Natural killer cell (primary cell): ENCODE measurements around the gene ZNF333. TPM values are rescaled to one million over a fixed set of nuclear protein-coding genes. Genes with fewer than 3 reads are reported as not detected.
"Not testable (repeated sequence)": the region's sequence is repeated elsewhere in the genome, so short reads cannot be mapped to it uniquely, and the experiment has no call there.

Experiments used
- ATAC-seq, 3 donors: fragments of 150-1000 bp in 2 of 3; fragments of 200-7000 bp in 1 of 3; cut with Tn5 transposase; 1 replicate in 1 of 3; 2 replicates in 2 of 3; pipeline ENCODE4 v1.10.0; 2021; ENCODE audit warnings: mild to moderate bottlenecking in 2 of 3, moderate library complexity in 2 of 3
- DNase-seq, 2 donors: peaks; one replicate each; pipeline versions ENCODE4 v3.0.0 to v3.0.0-alpha.2; 2013 to 2021; ENCODE audit warnings: mixed read lengths in 1 of 2
- H3K27ac ChIP-seq: one replicate; pipeline ENCODE4 v1.5.1; 2013; ENCODE audit warnings: mild to moderate bottlenecking, low read length
- H3K27me3 ChIP-seq: one replicate; pipeline ENCODE4 v1.6.1; 2013; ENCODE audit warnings: low read length; ENCODE audit not compliant: control insufficient read depth, insufficient read depth
- H3K36me3 ChIP-seq: one replicate; pipeline ENCODE4 v1.6.1; 2013; ENCODE audit warnings: low read length; ENCODE audit not compliant: control insufficient read depth, insufficient read depth
- H3K4me1 ChIP-seq: one replicate; pipeline ENCODE4 v1.6.1; 2013; ENCODE audit warnings: low read length; ENCODE audit not compliant: control insufficient read depth, insufficient read depth
- H3K4me3 ChIP-seq: one replicate; pipeline ENCODE4 v1.5.1; 2013; ENCODE audit warnings: low read length
- H3K9me3 ChIP-seq: one replicate; pipeline ENCODE4 v1.6.1; 2013; ENCODE audit warnings: low read length; ENCODE audit not compliant: control insufficient read depth, insufficient read depth
- H3K27ac Mint-ChIP-seq, 2 donors: one replicate each; pipeline ENCODE4 v1.8.0; 2022; ENCODE audit warnings: mild to moderate bottlenecking in 2 of 2, mixed read lengths in 2 of 2, moderate library complexity in 1 of 2
- H3K27me3 Mint-ChIP-seq, 2 donors: one replicate each; pipeline ENCODE4 v1.8.0; 2022; ENCODE audit warnings: low read depth in 2 of 2, mixed read lengths in 2 of 2
- H3K36me3 Mint-ChIP-seq: one replicate; pipeline ENCODE4 v1.8.0; 2022; ENCODE audit warnings: mixed read lengths
- H3K4me1 Mint-ChIP-seq, 2 donors: one replicate each; pipeline ENCODE4 v1.8.0; 2022; ENCODE audit warnings: mixed read lengths in 2 of 2
- H3K4me3 Mint-ChIP-seq: one replicate; pipeline ENCODE4 v1.8.0; 2022; ENCODE audit warnings: mild to moderate bottlenecking, moderate library complexity, mixed read lengths
- H3K9me3 Mint-ChIP-seq, 2 donors: one replicate each; pipeline ENCODE4 v1.8.0; 2022; ENCODE audit warnings: mixed read lengths in 2 of 2
- CTCF ChIP-seq: fragments of 200-600 bp; IDR thresholded peaks from one replicate; pipeline ENCODE4 v1.8.0; 2022; ENCODE audit warnings: antibody characterized with exemption
- WGBS: methylation state at CpG from one replicate; pipeline ENCODE4 v1.1.7; 2013; ENCODE audit warnings: missing lambda C conversion rate; ENCODE audit not compliant: insufficient coverage; 5-methylcytosine and 5-hydroxymethylcytosine counted together
- intact Hi-C: fragments of 100-400 bp; cut with micrococcal nuclease; formaldehyde crosslinking; loops from one replicate; pipeline ENCODE4 v1.14.2; 2022
- total RNA-seq, 4 donors: library from RNA; stranded (reverse); fragments of 120-200 nt in 1 of 4; gene quantifications; one replicate each; pipeline versions ENCODE4 v1.2.3 to v1.2.4, GENCODE V29; 2013 to 2022

Gene ZNF333
- total RNA-seq, 3 donors from 2014 or later (not counting 1 experiment from before 2014, with no cell fraction given) = 25.9 to 37.9 (median 31.6) TPM

GRCh38 chr19:14770944-14771839 lies 81.3 kb downstream of the ZNF333 start:
- no peak for TF ChIP-seq CTCF
- Histone ChIP-seq H3K9me3 (no peaks in the 10 kb centered on the region), H3K4me1 (peaks cover 13% of the 10 kb centered on the region), H3K36me3 (no peaks in the 10 kb centered on the region), H3K27ac (no peak overlapping the region), H3K4me3 (no peak overlapping the region), H3K27me3 (peaks cover 6% of the 10 kb centered on the region)
- Mint-ChIP-seq H3K4me1 (peaks cover 5 to 12% of the 10 kb centered on the region in 2 donors), H3K36me3 (no peaks in the 10 kb centered on the region), H3K4me3 (no peak overlapping the region), H3K9me3 (no peaks in the 10 kb centered on the region), H3K27ac (no peak overlapping the region), H3K27me3 (peaks cover 6 to 13% of the 10 kb centered on the region in 2 donors)
- DNase-seq (no peak), ATAC-seq (no peak)
- intact Hi-C loops = no loop called here
- 93% methylated on average over 11 of the region's 11 CpGs for WGBS

GRCh38 chr19:14772467-14772866 lies 82.6 kb downstream of the ZNF333 start:
- no peak overlapping the region for H3K27ac Mint-ChIP-seq

GRCh38 chr19:14772995-14773394 lies 83.1 kb downstream of the ZNF333 start:
- peaks cover 14 to 19% of the 10 kb centered on the region in 2 donors for H3K27me3 Mint-ChIP-seq
- TF ChIP-seq CTCF = no peak
- H3K9me3 Mint-ChIP-seq = no peaks in the 10 kb centered on the region
- no peak for DNase-seq
- Histone ChIP-seq H3K4me1 (peaks cover 23% of the 10 kb centered on the region), H3K9me3 (no peaks in the 10 kb centered on the region), H3K36me3 (no peaks in the 10 kb centered on the region), H3K27me3 (peaks cover 7% of the 10 kb centered on the region), H3K27ac (no peak overlapping the region), H3K4me3 (no peak overlapping the region)
- no peaks in the 10 kb centered on the region for H3K36me3 Mint-ChIP-seq
- intact Hi-C loops = no loop called here
- no peak overlapping the region for H3K27ac Mint-ChIP-seq
- H3K4me3 Mint-ChIP-seq = no peak overlapping the region
- WGBS = 97% methylated on average over 2 of the region's 7 CpGs
- ATAC-seq = no peak
- peaks cover 7 to 20% of the 10 kb centered on the region in 2 donors for H3K4me1 Mint-ChIP-seq

More at GRCh38 chr19:14772467-14772866, 82.6 kb downstream of the ZNF333 start:
- Histone ChIP-seq H3K27ac (no peak overlapping the region), H3K4me3 (no peak overlapping the region), H3K4me1 (peaks cover 23% of the 10 kb centered on the region), H3K27me3 (peaks cover 7% of the 10 kb centered on the region), H3K36me3 (no peaks in the 10 kb centered on the region), H3K9me3 (no peaks in the 10 kb centered on the region)
- ATAC-seq = no peak
- intact Hi-C loops = no loop called here
- Mint-ChIP-seq H3K36me3 (no peaks in the 10 kb centered on the region), H3K4me3 (no peak overlapping the region), H3K27me3 (peaks cover 8 to 18% of the 10 kb centered on the region in 2 donors), H3K9me3 (no peaks in the 10 kb centered on the region), H3K4me1 (peaks cover 7 to 20% of the 10 kb centered on the region in 2 donors)
- no peak for DNase-seq
- no peak for TF ChIP-seq CTCF
- 94% methylated on average over 8 of the region's 8 CpGs for WGBS

- H3K36me3 Mint-ChIP-seq, H3K27ac ChIP-seq, DNase-seq, H3K9me3 ChIP-seq, H3K4me3 ChIP-seq, H3K27me3 ChIP-seq, intact Hi-C loops, ATAC-seq, H3K27ac Mint-ChIP-seq, H3K4me3 Mint-ChIP-seq, H3K9me3 Mint-ChIP-seq, H3K36me3 ChIP-seq: not testable (repeated sequence)
- WGBS = 94% methylated on average over 6 of the region's 9 CpGs
- peaks cover 14 to 20% of the 10 kb centered on the region in 2 donors for H3K27me3 Mint-ChIP-seq
- peaks cover 7 to 20% of the 10 kb centered on the region in 2 donors for H3K4me1 Mint-ChIP-seq
- peaks cover 23% of the 10 kb centered on the region for H3K4me1 ChIP-seq
These were observed 83.9 kb downstream of the ZNF333 start for GRCh38 chr19:14773722-14774121.
